ENCODE results near the gene MS4A2.
"Not testable (repeated sequence)": the region's sequence is repeated elsewhere in the genome, so short reads cannot be mapped to it uniquely, and the experiment has no call there.

The MS4A2 gene

GRCh38 chr11:60101368-60101767 is 12.9 kb downstream of the MS4A2 start:
- not testable (repeated sequence) for DNase-seq (ENCODE audit: low spot score)

GRCh38 chr11:60104471-60105115 is 16.1 kb downstream of the MS4A2 start:
- not testable (repeated sequence) for DNase-seq (ENCODE audit: low spot score)

GRCh38 chr11:60108631-60109030 is 20.2 kb downstream of the MS4A2 start:
- DNase-seq (ENCODE audit: low spot score), result not testable (repeated sequence)

GRCh38 chr11:60111793-60112192 is 23.3 kb downstream of the MS4A2 start:
- DNase-seq (ENCODE audit: low spot score), result no peak

- no peak for DNase-seq (ENCODE audit: low spot score)
Measured at GRCh38 chr11:60116996-60117790, 28.7 kb downstream of the MS4A2 start.

GRCh38 chr11:60118338-60118737 is 29.9 kb downstream of the MS4A2 start:
- no peak for DNase-seq (ENCODE audit: low spot score)

- no peak for DNase-seq (ENCODE audit: low spot score)
Measured at GRCh38 chr11:60119710-60120109, 31.2 kb downstream of the MS4A2 start.

GRCh38 chr11:60121264-60121663 is 32.8 kb downstream of the MS4A2 start:
- DNase-seq (ENCODE audit: low spot score), result no peak

- DNase-seq (ENCODE audit: low spot score), result no peak
Measured at GRCh38 chr11:60122414-60123036, 34.1 kb downstream of the MS4A2 start.

GRCh38 chr11:60124802-60125432 is 36.5 kb downstream of the MS4A2 start:
- DNase-seq (ENCODE audit: low spot score), result no peak

GRCh38 chr11:60125956-60126585 is 37.6 kb downstream of the MS4A2 start:
- no peak for DNase-seq (ENCODE audit: low spot score)

GRCh38 chr11:60127311-60127811 is 38.9 kb downstream of the MS4A2 start:
- no peak for DNase-seq (ENCODE audit: low spot score)

GRCh38 chr11:60128376-60128775 is 39.9 kb downstream of the MS4A2 start:
- DNase-seq (ENCODE audit: low spot score), result no peak

GRCh38 chr11:60128866-60129265 is 40.4 kb downstream of the MS4A2 start:
- DNase-seq (ENCODE audit: low spot score), result not testable (repeated sequence)

GRCh38 chr11:60129853-60130252 is 41.4 kb downstream of the MS4A2 start:
- no peak for DNase-seq (ENCODE audit: low spot score)

- peak; percentile 4 for DNase-seq (ENCODE audit: low spot score)
Measured at GRCh38 chr11:60130496-60130895, 42.0 kb downstream of the MS4A2 start.

GRCh38 chr11:60131912-60132311 is 43.4 kb downstream of the MS4A2 start:
- no peak for DNase-seq (ENCODE audit: low spot score)

- no peak for DNase-seq (ENCODE audit: low spot score)
Measured at GRCh38 chr11:60133917-60134316, 45.5 kb downstream of the MS4A2 start.

- DNase-seq (ENCODE audit: low spot score), result no peak
Measured at GRCh38 chr11:60143768-60144167, 55.3 kb downstream of the MS4A2 start.

- DNase-seq (ENCODE audit: low spot score), result no peak
Measured at GRCh38 chr11:60145677-60146076, 57.2 kb downstream of the MS4A2 start.

Data from CD4-positive, alpha-beta T cell treated with Interleukin-6 at 100 ng/mL for 8 hours (primary cell).